GM19467 (cell line): ENCODE results near the gene DNTT.
"Not testable (repeated sequence)": the region's sequence is repeated elsewhere in the genome, so short reads cannot be mapped to it uniquely, and the experiment has no call there.

Source experiments
- ATAC-seq: cut with Tn5 transposase; IDR thresholded peaks from one replicate; pipeline ENCODE4 v1.9.1; 2021; ENCODE audit warnings: mild to moderate bottlenecking, moderate library complexity; ENCODE audit not compliant: unreplicated experiment

The DNTT gene

DNA sequence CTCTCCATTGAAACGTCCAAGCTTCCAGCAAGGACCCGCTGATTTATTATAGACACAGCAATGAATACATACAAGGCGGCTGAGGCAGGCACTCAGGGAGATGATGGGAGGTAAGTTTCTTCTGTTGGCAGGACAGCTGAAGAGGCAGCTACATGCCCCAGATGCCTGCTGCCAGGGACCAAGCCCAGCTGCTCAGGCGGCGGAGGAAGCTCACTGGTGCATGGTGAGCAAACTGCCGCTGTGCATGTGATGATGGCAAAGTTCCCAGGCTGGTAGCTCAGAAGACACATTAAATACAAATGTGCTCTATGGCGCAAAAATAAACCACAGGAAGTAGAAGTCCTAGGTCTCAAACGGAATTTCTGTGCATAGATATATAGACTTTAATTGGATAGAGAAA is 2.3 kb downstream of the DNTT start:
- no peak for ATAC-seq

DNA sequence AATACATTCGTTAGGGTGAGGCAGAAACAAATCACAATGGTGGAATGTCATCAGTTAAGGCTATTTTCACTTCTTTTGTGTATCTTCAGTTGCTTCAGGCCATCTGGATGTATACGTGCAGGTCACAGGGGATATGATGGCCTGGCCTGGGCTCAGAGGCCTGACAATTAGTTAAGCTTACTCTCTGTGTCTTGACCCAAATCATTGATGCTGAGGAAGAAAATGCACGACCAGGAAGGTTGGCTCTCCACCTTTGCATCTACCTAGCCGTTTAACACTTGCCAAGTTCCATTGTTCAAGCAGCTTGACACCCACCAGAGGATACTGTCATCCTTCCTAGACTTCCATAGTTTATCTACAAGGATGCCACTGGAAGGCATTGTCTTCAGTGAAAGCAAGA is 4.6 kb downstream of the DNTT start:
- ATAC-seq: not testable (repeated sequence)

DNA sequence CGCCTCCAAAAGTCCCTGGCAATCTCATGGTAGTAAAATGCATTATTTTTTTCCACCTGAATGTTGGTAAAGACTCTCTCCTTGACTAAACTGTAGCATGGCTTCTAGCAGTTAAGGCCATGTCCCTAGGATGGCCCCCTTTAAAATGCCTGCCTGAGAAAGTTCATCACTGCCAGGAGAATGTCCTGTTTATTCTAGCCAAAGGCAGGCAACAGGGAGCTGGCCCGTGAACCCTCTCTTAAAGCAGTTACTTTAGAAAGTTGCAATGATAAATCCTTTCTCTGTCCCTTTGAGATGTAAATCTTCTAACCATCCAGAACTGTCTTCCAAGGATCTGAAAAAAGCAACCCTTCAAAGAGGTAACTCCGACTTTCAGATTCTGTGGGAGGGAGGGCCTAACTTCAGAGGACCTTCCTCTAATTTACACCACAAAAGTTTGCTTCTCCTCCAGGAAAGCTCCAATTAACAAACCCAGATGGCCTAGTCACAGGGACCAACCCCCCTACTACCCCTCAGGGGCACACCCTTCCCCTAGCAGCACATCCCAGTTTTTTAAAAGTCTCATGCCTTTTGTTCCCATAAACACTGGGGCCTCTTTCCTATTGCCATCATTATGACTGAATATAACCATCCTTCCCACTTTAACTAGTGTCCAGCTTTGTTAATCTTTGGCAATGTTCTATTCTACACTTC is 5.5 kb downstream of the DNTT start:
- no peak for ATAC-seq

DNA sequence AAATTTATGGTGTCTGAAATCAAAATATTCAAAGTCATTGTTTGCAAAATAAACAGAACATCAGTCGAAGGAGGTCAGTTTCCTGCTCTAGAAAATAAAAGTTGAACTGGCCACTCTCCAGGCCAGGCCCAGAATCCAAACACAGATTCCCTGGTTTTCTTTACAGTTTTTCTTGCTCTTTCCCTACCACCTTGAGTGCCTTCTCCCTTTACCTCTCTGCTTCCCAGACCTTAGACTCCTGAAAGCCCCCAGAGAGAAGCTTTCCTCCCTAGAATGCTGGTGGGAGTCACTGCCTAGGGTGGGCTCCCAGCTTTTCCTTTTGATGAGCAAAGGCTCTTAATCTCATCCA is 6.1 kb downstream of the DNTT start:
- ATAC-seq: no peak

DNA sequence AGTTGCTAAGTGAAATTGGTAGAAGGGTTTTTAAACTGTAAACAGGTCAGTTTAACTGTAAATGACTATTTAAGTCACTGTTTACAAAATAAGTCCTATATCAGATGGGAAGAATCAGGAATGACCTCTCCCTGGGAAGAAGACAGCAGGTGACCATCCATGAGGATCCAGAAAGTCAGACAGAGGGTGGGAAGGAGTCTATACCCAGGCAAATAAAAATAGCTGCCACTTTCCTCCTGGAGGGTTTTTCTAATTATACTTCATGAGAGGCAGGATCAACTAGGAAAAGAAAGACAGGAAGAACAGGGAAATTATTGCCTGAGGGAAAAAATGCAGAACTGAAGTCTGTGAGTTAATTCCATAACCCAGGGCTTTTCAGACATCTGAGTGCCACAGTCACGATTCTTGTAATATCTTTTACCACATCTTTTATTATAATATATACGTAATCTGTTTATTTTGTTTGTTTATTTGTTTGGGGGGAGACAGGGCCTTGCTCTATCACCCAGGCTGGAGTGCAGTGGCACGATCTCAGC is 7.0 kb downstream of the DNTT start:
- no peak for ATAC-seq

DNA sequence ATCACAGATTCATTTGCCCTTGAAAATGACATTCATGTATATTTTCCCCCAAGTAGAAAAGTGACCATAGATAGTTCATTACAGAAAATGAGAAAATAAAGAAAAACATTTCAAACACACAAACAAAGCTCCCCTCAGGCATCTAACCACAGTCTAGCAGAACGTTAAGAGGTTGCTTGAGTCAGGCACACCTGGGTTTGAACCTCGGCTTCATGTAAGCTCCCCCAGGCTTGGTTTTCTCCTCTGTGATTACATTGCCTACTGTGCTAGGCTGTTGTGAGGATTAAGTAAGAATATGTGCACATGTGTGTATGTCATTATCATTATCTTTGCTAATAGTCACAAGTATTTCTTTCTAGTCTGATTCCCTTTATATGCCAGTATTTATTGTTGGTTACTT is 9.1 kb downstream of the DNTT start:
- ATAC-seq: no peak

DNA sequence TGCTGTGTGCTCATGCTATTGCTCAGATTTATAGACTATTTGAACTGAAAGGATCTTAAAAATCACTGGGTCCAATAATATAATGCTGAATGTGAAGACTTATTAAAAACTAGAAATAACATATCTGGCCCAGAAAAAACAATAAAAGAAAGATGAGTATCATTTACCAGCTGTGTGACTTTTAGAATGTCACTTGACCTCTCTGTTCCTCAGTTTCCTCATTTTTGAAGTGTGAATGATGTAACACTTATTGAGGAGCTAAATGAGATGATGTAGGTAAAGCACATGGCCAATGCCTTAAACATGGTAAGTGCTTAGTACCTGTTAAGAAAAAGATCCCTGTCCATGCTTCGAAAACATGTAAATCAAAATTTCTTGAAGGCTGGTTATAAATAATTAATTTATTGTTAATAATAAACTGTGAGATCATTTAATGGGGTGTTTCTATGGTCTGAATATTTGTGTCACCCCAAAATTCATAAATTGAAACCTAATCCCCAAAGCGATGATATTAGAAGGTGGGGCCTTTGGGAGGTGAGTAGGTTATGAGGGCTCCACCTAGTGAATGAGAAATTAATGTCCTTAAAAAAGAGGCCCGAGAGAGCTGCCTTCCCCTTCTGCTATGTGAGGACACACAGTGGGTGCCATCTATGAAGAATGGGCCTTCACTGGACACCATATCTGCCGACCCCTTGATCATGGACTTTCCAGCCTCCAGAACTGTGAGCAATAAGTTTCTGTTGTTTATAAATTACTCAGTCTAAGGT is 13.0 kb downstream of the DNTT start:
- no peak for ATAC-seq

DNA sequence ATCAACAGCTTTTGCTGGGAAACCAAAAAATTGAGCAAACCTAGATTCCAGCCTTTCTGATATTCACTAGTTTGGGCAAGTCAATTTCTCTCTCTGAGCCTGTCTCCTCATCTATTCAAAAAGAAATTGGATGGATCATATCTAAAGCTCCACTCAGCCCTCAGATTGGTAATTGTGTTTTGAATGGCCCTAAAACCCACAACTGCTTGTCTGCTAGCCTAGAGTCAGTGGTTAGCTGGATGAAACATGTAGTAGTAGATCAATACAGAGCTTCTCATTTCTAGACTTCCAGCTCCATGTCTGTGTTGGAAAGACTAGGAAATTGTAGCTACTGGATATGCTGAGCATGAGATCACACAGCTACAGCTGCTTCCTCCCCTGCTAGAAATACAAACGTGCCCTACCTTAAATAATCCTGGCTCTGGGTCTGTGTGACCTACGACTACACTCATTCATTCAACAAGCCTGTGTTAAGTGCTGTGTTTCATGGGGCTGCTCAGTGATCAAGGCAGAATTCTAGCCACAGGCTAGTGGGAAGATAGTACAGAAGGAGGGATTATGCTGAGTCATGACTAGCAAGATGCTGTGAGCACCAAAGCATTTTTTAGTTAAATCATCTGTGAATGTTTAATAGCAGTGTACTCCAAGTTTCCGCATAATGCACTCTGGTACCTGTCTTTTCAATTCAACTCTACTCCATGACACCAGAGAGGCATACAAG is 15.7 kb downstream of the DNTT start:
- no peak for ATAC-seq

DNA sequence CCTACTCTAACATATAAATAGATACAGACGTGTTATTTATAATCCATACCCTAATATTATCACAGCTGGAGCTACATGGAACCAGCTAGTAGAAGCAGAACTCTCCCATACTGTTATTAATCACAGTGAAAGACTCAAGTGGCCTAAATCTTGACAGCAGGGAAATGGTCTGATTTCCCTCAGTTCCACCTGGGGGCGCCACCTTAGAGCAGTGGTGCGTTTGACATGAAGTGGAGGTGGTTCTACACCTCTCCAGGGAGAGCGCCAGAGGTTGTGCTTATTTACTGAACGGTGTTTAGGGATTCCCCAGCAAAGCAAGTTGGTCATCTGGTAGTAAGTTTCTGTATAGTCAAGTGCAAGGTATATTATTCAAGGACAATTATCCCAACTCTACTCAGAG is 17.6 kb downstream of the DNTT start:
- no peak for ATAC-seq

DNA sequence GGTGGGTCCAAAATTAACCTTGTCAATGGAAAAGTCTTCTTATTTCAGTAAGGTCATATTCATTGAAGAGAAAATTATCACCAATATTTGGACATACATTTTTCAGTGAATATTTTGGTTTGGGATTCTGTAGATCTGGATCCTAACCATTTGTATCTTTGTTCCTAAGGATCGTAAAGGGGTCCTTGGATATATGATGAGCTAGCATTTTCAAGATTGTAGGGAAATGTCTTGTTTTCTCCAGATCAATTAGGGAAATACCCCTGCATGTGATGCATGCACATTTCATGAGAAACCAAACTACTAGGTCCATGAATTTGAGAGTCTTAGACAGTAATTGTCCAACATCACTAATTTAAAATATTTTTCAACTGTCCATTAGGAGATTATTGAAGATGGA is 18.0 kb downstream of the DNTT start:
- no peak for ATAC-seq

DNA sequence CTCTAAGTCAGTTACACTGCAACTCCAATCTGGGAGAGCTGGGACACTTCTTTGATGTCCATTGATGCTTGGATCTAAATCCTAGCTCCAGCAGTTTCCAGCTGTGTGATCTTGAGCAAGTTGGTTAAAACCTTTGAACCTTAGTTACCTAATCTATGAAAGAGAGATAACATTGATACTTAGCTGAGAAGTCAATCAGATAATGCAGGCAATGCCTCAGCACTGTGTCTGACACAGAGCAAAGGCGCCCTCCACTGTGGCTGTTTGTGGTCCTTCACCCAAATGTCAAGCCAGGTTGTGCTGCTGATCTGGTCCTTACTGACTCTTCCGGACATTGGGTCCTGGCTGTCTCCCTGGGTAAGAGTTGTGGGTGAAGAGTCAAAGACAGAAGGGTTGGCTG is 20.2 kb downstream of the DNTT start:
- no peak for ATAC-seq

DNA sequence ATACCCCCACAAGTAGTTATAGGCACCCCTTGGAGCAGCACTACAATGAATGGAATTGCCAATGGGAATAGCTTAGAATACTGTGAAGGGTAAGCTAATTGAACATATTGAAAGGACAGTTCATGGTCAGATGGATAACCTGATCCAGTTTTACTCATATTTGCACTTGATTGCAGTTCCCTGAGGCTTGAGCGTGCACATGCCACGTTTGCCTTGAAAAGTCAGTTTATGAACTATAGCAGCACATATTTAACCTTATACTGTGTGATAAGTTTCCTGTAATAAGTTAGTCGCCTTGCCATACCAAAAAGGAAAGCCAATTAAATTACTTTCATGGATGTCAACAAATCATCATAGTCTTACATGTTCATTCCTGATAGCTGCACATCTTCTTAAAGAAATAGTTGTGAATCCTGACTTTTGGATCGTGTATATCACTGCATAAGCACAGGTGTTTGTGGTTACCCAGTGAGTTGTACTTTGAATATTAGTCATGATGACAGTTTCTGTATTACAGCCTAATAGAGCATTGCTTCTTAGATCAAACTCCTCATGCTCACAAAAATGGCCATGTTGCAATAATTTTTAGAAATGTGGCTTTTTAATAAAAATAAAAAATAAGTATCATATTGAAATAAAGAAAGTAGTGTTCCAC is 21.6 kb downstream of the DNTT start:
- peak; percentile 81 for ATAC-seq

DNA sequence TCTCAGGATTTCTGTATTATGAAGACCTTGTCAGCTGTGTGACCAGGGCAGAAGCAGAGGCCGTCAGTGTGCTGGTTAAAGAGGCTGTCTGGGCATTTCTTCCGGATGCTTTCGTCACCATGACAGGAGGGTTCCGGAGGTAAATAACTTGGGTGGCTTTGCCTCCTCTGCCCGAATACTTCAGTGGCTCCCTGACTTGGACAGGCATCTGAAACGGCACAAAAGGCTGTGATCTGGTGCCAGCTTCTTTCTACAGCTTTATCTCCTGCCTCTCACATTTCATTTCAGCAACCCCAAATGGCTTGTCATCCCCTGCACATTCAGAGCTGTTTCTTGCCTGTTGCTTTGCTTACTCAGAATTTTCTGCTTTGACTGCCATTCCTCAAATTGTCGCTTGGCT is 23.2 kb downstream of the DNTT start:
- no peak for ATAC-seq

DNA sequence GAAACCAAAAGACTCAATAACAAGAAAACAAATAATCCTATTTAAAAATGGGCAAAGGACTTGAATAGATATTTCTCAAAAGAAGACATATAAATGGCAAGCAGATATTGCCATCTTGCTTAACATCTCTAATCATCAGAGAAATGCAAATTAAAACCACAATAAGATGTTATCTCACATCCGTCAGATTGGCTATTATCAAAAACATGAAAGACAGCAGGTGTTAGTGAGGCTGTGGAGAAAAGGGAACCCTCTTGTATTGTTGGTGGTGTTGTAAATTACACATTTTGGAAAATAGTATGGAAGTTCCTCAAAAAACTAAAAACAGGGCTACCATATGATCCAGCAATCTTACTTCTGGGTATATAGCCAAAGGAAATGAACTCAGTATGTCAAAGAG is 28.9 kb downstream of the DNTT start:
- no peak for ATAC-seq

DNA sequence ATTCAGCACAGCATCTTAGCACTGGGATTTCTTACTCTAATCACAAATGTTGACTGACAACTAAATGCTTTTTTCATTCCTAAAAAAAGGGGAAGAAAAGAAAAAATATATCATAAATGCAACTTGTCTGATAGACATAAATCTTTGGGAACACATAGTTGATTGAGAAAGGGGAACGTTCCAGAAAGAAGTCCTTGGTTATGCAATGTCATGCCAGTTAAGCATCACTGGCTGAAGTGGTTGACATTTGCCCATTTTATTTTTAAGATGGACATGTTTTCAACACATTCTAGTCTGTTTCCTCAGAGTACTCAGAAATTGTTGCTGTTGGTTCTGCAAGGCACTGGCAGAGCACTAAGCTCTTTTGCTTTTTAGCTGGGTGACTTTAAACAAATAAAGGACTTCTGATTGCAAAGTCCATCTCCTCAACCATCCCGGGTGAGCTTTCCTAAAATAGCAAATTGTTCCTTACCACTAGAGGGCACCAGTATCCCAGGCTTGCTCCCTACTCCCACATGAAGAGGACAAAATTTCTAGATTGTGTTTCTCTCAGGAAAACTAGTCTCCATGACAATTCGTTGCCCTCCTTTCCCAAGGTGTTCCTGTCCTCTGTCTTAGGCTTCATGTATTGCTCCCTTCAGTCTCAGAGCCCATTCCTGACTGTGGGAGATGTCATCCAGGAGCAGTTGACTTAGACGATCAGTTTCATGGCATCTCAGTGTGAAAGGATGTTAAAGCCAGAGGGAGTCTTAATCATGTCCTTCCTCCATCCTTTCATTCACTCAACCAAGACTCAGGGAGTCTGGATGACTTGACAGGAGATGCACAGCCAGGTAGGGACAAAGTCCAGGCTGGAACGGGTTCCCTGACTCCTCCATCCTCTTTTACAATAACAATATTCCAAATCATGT is 30.6 kb downstream of the DNTT start:
- no peak for ATAC-seq

DNA sequence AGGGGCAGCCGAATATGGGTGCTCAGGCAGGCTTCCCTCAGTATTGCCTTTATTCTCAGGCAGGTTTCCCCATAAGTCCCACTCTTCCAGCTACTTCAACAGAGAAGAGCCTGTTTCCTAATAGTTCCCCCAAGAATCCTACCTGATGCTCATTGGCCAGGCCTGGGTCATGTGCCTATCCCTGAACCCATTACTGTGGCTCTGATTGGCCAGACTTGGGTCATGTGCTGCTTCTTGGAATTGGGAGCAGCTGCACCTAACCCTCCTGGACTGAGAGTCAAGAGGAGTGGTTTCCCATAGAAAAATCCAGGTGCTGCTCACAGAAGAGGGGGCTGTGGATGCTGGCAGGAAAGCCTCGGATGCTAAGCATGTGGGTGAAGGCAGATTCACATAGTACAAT is 32.9 kb downstream of the DNTT start:
- no peak for ATAC-seq

DNA sequence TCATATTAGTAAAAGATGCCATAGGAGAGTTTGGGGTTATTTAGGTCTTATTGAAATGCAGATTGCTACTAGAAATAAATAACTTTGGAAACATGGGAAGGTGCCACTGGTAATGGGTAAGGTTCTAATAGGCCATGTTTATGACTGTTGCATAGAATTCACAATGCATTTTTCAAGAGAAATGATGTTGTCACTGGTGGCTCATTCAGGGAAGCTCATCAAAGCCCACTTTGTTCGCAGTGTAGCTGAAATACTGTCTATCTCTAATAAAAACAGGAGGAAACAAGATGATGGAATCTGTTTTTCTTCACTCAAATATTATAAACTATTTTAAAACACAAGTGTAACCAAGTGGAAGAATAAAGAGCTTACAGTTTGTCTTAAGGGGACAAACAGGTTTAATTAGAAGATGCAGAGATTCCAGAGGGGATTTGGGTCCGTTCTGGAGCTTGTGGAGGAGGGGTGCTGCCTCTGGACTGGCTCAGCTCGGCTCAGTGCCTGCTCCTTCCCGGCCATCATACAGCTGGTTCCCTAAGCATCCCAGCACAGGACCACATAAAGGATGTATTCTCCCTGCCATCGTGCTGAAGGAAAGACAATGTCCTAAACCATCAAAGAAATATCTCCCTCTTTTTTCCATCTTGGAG is 34.2 kb downstream of the DNTT start:
- ATAC-seq: no peak

DNA sequence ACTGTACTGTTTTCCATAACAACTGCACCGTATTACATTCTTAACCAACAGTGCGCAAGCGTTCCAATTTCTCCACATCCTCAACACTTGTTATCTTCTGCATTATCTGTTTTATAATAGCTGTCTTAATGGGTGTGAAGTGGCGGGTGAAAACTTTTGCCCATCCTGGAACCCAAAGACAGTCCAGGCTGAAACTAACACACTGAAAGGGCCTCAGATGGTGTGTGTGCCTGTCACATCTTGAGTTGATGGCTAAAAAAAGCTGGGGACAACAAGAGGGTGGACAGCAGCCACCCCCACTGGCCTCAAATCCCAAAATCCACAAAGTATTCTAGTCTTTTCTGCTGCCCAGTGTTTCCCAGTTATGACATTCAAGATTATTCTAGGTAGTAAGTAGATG is 35.1 kb downstream of the DNTT start:
- no peak for ATAC-seq

DNA sequence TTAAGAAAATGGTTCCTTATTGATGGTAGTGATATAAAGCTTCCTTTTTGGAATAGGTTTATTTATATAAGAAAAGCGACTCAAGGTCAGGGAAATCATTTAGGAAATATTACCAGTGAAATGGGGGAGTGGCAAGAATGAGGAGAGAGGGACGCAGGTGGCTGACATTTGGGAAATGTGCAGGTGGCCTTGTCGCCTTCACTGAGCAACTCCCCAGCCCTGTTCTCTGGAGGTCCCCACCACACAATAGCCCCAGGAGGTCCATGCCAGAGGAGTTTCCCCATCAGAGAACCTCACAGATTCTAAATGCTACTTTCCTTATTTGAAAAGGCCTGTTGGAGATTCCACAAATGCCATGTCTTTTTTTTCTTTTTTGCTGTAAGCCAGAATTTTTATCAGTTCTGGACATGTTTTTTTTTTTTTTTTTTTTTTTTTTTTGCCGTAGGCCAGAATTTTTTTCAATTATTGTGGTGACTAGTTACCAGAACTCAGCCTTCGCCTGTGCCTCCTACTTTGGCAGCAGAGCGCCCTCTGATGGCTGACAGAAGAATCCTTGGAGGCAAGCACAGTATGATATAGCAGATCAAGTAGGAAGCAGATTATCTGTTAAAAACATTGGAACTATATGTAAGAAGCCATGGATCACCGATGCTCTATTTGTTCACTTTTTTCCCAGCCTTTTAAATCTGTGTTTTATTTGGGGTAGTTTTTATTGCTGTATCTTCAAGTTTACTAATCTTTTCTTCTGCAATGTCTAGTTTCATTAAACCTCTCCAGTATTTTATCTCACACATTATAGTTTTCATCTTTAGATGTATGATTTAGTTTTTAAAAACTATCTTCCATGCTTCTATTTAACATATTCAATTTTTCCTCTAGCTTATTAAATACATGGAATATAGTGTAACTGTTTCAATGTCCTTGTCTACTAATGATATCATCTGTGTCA is 36.0 kb downstream of the DNTT start:
- ATAC-seq: peak; percentile 59
